Measurements from ENCODE around the gene RGPD6.
"Not testable (repeated sequence)": the region's sequence is repeated elsewhere in the genome, so short reads cannot be mapped to it uniquely, and the experiment has no call there.

The RGPD6 gene

DNA sequence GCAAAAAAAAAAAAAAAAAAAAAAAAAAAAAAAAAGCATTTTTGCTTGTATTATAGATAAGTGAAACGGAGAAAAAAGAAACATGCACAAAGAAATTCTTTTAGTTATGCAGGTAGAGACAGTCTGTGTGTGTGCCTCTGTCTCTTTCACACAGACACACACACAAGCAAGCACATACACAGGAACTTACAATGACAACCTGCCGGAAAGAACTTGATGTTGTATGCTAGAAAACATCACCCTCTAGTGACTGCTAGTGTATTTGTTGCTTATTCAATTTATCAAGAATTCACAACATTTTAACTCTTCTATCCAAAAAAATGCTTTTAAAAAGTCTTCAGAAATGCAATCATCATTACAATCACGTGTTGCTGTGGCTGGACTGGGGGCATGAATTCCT lies 95.8 kb downstream of the RGPD6 start:
- not testable (repeated sequence) for DNase-seq (ENCODE audit: low read depth)

- DNase-seq (ENCODE audit: low read depth): not testable (repeated sequence)
These were observed 96.9 kb downstream of the RGPD6 start for GRCh38 chr2:110480084-110480483.

DNA sequence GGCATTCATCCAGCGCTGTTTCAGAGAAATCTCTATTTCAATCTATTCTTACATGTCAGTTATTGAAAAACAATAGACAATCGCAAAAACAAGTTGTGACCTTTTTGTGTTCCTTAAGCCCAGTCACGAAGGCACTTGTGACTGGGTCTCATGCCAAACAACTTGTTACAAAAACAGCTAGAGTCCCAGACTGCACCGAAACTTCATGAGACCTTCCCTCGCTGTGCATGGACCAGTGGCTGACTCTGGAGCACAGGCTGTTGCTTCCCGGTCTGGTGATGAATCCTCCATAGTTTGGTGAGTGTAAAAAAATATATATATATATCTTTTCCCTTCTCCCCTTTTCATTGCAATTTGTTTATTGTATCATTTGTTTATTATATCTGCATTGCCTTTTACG lies 99.7 kb downstream of the RGPD6 start:
- DNase-seq (ENCODE audit: low read depth): not testable (repeated sequence)

- not testable (repeated sequence) for DNase-seq (ENCODE audit: low read depth)
These were observed 100.1 kb downstream of the RGPD6 start for GRCh38 chr2:110476952-110477351.

- DNase-seq (ENCODE audit: low read depth): not testable (repeated sequence)
These were observed 101.2 kb downstream of the RGPD6 start for GRCh38 chr2:110475627-110476359.

DNA sequence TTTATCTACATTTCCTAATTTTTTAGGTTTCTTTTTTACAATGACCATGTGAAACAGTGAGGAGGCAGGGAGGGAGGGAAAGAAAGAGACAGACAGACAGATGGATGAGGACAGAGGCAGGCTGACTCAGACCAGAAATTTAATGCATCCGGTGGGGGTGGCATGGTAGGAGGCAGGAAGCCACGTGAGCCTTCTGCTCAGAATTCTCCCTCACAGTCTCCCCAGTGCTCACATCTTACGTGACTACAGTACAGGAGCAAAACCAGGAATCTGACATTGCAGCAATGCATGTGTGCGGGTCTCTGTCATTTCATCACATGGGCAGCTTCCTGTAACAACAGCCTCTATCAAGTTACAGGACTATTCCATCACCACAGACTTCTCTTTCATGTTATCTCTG lies 102.1 kb downstream of the RGPD6 start:
- not testable (repeated sequence) for DNase-seq (ENCODE audit: low read depth)

DNA sequence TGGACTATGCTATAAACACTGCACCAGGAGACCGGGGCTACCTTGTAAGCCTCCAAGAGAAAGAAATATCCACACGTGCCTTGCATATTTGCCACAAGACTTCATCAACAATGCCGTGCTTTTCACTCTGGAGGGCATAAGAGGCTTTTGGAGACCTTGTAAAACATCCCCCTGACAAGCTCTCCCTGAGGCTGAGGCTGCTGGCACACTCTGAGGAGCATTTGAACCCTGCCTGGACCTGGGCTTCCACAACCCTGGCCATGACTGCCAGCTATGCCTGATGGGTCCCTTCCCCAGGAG lies 104.0 kb downstream of the RGPD6 start:
- not testable (repeated sequence) for DNase-seq (ENCODE audit: low read depth)

DNA sequence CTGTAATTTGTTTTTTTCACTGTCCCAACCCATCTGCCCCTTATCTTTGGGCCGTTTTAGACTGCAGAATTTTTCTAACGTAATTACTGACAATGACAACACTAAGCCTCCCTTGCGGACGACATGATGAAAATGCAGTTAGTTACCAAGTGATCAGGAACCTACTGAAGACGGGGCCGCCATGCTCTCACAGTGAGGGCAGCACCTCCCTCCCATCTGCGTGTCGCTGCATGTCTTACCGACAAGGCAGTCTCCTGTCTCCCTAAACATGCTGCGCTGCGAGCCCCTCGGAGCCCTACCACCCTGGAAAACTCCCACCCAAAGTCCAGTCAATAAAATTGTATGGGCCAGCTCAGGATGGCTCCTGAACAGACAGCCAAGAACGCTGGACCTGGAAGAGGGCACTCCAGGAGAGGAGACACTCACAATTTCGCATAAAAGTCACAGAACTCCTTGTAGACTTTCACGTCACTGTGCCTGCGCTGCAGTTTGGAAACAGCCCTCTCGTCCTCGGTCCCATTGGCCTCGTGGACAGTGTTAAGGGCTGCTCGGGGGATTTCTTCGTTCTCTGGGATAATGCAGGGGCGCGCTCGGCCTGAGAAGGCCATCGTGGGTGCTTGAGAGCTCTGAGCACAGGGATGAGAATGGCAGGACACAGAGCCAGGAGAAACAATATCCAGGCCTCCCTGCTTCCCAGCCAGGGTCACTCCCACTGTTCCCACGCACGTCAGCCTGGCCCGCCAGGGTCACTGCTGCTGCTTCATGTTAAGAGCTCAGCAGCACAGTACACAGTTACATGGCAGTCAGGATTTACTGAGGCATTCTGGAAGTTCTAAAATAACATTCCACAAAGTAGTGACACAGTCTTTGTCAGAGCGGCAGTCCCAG lies 104.6 kb downstream of the RGPD6 start, which contains the start of gene LIMS4:
Gene LIMS4 (minus strand): TSS at position 646 of the 888 bp plus-strand sequence. CDS start 38 bp downstream, at position 608.
- not testable (repeated sequence) for DNase-seq (ENCODE audit: low read depth)

DNA sequence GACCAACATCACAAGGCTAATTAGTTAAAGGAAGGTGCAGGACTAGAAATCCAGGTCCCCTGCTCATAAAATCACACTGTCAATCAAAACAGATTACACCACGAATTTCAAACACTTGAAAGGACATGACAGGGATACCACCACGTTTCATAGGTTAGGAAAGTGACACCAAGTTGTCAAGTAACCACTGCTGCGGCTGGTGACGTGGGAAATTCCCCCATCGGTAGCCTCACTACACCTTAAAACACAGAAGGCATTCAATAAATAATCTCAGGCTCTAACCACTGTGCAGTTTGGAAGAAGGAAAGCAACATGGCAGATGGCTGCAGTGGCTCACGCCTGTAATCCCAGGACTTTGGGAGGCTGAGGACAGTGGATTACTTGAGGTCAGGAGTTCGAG lies 108.1 kb downstream of the RGPD6 start:
- not testable (repeated sequence) for DNase-seq (ENCODE audit: low read depth)

GRCh38 chr2:110465312-110465711 lies 111.7 kb downstream of the RGPD6 start:
- DNase-seq (ENCODE audit: low read depth): not testable (repeated sequence)

Measured in stimulated activated CD8-positive, alpha-beta memory T cell treated with anti-CD3 and anti-CD28 coated beads, Interleukin-12 subunit alpha, Interleukin-12 subunit beta, amount 100 ng/mL, for 1 hour (primary cell).